ENCODE measurements around the gene DNM2. TPM values are rescaled to one million over a fixed set of nuclear protein-coding genes. Genes with fewer than 3 reads are reported as not detected.

The DNM2 gene
- total and polyA plus RNA-seq, 3 donors from 2014 or later = 166 to 274 (median 226) TPM

DNA sequence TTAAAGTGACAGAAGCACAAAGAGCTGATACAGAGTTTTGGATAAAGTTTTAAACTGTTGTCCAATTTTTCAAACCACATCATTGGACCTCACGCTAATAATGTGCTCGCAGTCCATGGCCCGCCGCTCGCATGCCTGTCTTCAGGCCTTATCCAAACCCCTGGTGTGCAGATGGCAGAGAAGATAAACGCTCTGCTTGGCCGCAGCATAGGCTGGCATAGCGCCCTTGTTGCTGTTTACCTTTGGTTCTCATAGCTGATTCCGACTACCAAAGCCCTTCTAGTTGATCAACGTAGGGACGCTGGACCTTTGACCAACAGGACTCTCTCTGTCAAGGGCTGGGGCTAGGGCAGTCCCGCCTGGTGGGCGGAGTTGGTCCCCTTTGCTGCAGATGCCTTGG is 40.1 kb upstream of the DNM2 start:
- Histone ChIP-seq H3K27me3 (no peaks in the 10 kb centered on the region), H3K4me1 (no peaks in the 10 kb centered on the region), H3K4me3 (no peak overlapping the region), H3K27ac (no peak overlapping the region), H3K36me3 (ENCODE audit: low read depth, missing control alignments) (no peaks in the 10 kb centered on the region), H3K9me3 (no peaks in the 10 kb centered on the region)
- whole genome bisulfite sequencing, 2 donors = 92 to 94% methylated on average over 13 of the region's 13 CpGs
- intact Hi-C loops (cut with DNase I; ENCODE audit: low total_unique reads) = no loop called here
- no peak for DNase-seq
- no peak for TF ChIP-seq POLR2A (IDR thresholded peaks at IDR 0.05)
- TF ChIP-seq, protein P1, sequence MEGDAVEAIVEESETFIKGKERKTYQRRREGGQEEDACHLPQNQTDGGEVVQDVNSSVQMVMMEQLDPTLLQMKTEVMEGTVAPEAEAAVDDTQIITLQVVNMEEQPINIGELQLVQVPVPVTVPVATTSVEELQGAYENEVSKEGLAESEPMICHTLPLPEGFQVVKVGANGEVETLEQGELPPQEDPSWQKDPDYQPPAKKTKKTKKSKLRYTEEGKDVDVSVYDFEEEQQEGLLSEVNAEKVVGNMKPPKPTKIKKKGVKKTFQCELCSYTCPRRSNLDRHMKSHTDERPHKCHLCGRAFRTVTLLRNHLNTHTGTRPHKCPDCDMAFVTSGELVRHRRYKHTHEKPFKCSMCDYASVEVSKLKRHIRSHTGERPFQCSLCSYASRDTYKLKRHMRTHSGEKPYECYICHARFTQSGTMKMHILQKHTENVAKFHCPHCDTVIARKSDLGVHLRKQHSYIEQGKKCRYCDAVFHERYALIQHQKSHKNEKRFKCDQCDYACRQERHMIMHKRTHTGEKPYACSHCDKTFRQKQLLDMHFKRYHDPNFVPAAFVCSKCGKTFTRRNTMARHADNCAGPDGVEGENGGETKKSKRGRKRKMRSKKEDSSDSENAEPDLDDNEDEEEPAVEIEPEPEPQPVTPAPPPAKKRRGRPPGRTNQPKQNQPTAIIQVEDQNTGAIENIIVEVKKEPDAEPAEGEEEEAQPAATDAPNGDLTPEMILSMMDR (IDR thresholded peaks at IDR 0.05) = no peak

DNA sequence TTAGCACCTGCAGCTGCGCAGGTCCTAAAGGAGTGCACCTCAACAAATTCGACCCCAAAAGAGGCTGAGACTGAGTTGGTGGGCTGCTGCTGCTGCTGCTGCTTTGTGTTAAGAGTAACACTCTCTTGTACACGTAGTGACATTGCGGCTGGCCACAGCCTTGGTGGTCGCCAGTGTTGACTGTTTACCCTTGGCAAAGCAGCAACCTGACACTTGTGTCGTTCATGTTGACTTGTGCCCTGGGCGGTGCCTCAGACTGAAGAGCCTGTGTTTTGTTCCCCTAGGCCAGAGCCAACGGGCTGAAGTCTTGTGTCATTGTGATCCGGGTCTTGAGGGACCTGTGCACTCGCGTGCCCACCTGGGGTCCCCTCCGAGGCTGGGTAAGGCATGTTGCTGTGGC is 39.1 kb upstream of the DNM2 start:
- intact Hi-C loops (cut with DNase I; ENCODE audit: low total_unique reads) = no loop called here
- TF ChIP-seq POLR2A (IDR thresholded peaks at IDR 0.05) = no peak
- TF ChIP-seq, protein P1 (IDR thresholded peaks at IDR 0.05) = no peak
- no peak overlapping the region for H3K27ac ChIP-seq
- no peak for DNase-seq
- no peaks in the 10 kb centered on the region for H3K9me3 ChIP-seq
- H3K36me3 ChIP-seq (ENCODE audit: low read depth, missing control alignments) = no peaks in the 10 kb centered on the region
- WGBS, 2 donors = 88 to 91% methylated on average over 5 to 12 of the region's 12 CpGs
- H3K4me1 ChIP-seq = no peaks in the 10 kb centered on the region
- no peaks in the 10 kb centered on the region for H3K27me3 ChIP-seq
- no peak overlapping the region for H3K4me3 ChIP-seq

DNA sequence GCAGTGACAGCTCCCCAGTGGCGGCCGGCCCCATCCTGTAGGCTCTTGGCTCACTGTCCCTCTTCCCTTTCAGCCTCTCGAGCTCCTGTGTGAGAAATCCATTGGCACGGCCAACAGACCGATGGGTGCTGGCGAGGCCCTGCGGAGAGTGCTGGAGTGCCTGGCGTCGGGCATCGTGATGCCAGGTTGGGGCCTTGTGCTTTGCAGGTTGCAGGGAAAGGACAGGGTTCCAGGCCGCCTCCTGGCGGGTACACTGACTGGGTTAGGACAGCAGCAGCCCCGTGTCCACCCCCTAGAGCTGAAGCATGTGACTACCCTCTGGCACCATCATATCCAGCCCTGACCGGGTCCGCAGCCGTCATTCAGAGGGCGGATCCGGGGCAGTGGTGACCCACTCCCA is 38.1 kb upstream of the DNM2 start:
- H3K27ac ChIP-seq = no peak overlapping the region
- TF ChIP-seq POLR2A (IDR thresholded peaks at IDR 0.05) = no peak
- TF ChIP-seq, protein P1 (IDR thresholded peaks at IDR 0.05) = no peak
- DNase-seq = no peak
- no peaks in the 10 kb centered on the region for H3K27me3 ChIP-seq
- H3K4me3 ChIP-seq = no peak overlapping the region
- no peaks in the 10 kb centered on the region for H3K4me1 ChIP-seq
- no peaks in the 10 kb centered on the region for H3K36me3 ChIP-seq (ENCODE audit: low read depth, missing control alignments)
- H3K9me3 ChIP-seq = no peaks in the 10 kb centered on the region
- intact Hi-C loops (cut with DNase I; ENCODE audit: low total_unique reads) = no loop called here
- 91 to 95% methylated on average over 14 to 18 of the region's 18 CpGs for WGBS, 2 donors

DNA sequence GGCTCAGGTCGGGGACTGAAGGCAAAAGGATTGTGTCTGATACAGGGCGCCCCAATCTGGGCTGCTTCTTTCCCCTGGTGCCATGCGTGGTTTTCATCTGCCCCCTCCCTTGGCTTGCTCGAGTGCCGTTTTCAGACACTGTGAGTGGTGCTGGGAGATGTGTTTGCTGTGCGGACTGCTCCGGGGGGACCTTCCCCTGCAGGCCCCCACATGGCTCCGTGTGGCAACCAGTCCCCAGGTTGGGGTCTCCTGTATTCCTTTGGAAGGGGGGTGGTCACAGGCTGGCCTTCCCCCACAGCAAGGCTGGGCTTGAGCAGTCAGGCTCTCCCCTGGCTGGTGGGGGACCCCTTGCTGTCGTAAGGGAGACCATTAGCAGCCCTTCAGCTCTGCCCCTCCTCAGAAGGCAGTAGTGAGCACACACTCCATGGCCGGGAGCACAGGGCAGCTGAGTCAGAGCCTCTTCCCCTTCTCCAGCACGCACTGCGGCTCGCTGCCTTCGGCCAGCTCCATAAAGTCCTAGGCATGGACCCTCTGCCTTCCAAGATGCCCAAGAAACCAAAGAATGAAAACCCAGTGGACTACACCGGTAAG is 37.2 kb upstream of the DNM2 start:
- Histone ChIP-seq H3K36me3 (ENCODE audit: low read depth, missing control alignments) (no peaks in the 10 kb centered on the region), H3K4me3 (no peak overlapping the region), H3K9me3 (no peaks in the 10 kb centered on the region), H3K27ac (no peak overlapping the region), H3K4me1 (peaks cover 5% of the 10 kb centered on the region), H3K27me3 (no peaks in the 10 kb centered on the region)
- WGBS, 2 donors = 92 to 95% methylated on average over 13 to 15 of the region's 15 CpGs
- TF ChIP-seq, protein P1 (IDR thresholded peaks at IDR 0.05) = no peak
- TF ChIP-seq POLR2A (IDR thresholded peaks at IDR 0.05) = no peak
- intact Hi-C loops (cut with DNase I; ENCODE audit: low total_unique reads) = no loop called here
- DNase-seq = no peak

DNA sequence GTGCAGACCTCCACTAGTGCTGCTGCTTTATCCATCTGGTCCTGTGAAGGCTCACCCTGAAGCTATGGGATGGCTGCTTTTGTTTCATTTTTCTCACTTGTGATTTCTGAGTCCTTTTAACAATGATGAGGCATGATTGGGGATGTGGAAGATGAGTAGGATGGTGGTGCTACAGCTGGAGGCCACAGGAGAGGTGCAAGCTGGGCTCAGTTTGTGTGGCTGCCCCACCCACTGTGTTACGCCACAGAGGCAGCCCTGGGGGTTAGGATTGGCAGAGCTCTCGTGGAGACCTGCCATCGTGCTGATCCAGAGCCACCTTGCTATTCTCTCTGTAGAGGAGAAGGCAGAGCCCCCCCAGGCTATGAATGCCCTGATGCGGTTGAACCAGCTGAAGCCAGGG is 36.2 kb upstream of the DNM2 start:
- WGBS, 2 donors = 94 to 100% methylated on average over 3 to 4 of the region's 4 CpGs
- intact Hi-C loops (cut with DNase I; ENCODE audit: low total_unique reads) = no loop called here
- Histone ChIP-seq H3K27me3 (no peaks in the 10 kb centered on the region), H3K4me3 (no peak overlapping the region), H3K9me3 (no peaks in the 10 kb centered on the region), H3K4me1 (peaks cover 9% of the 10 kb centered on the region), H3K36me3 (ENCODE audit: low read depth, missing control alignments) (no peaks in the 10 kb centered on the region), H3K27ac (no peak overlapping the region)
- TF ChIP-seq, protein P1 (IDR thresholded peaks at IDR 0.05) = no peak
- no peak for TF ChIP-seq POLR2A (IDR thresholded peaks at IDR 0.05)
- DNase-seq = no peak

All from testis (tissue), 3 donors.